HepG2 (cell line): ENCODE measurements around the gene MXRA8. TPM values are rescaled to one million over a fixed set of nuclear protein-coding genes. Genes with fewer than 3 reads are reported as not detected.

Experiments
- ARID2 ChIP-seq: sonication (generic); formaldehyde crosslinking; IDR thresholded peaks from 2 replicates; pipeline ENCODE4 v1.8.1; 2022; ENCODE audit warnings: mild to moderate bottlenecking, missing genetic modification reagents, borderline replicate concordance
- ARNT ChIP-seq: fragments of 450-650 bp; IDR thresholded peaks from 2 replicates; pipeline ENCODE4 v1.6.1; 2017
- ELF3 ChIP-seq: IDR thresholded peaks from 2 replicates; pipeline ENCODE4 v1.6.1; 2016; ENCODE audit warnings: missing genetic modification reagents, missing compliant biosample characterization
- GFI1 ChIP-seq: sonication (generic); formaldehyde crosslinking; IDR thresholded peaks from 2 replicates; pipeline ENCODE4 v1.5.0; 2020; ENCODE audit warnings: missing genetic modification reagents, mild to moderate bottlenecking, borderline replicate concordance
- KDM5B ChIP-seq: sonication (generic); formaldehyde crosslinking; IDR thresholded peaks from 2 replicates; pipeline ENCODE4 v1.4.0; 2020; ENCODE audit warnings: missing genetic modification reagents, mild to moderate bottlenecking, borderline replicate concordance
- KDM6A ChIP-seq: IDR thresholded peaks from 2 replicates; pipeline ENCODE4 v1.6.1; 2016; ENCODE audit warnings: low read depth
- KLF15 ChIP-seq: sonication (generic); formaldehyde crosslinking; IDR thresholded peaks from 2 replicates; pipeline ENCODE4 v1.8.1; 2023; ENCODE audit warnings: borderline replicate concordance, mild to moderate bottlenecking, inconsistent platforms, missing genetic modification reagents, mixed read lengths
- LBX2 ChIP-seq: sonication (generic); formaldehyde crosslinking; IDR thresholded peaks from 2 replicates; pipeline ENCODE4 v1.5.0; 2020; ENCODE audit warnings: missing genetic modification reagents, mild to moderate bottlenecking, borderline replicate concordance
- MATR3 ChIP-seq: sonication (generic); formaldehyde crosslinking; IDR thresholded peaks from 2 replicates; pipeline ENCODE4 v1.4.0; 2020; ENCODE audit warnings: missing genetic modification reagents
- MEIS2 ChIP-seq: sonication (generic); formaldehyde crosslinking; IDR thresholded peaks from 2 replicates; pipeline ENCODE4 v1.9.0; 2021; ENCODE audit warnings: mild to moderate bottlenecking, missing genetic modification reagents
- MLX ChIP-seq: IDR thresholded peaks from 2 replicates; pipeline ENCODE4 v1.6.1; 2016
- NFE2L1 ChIP-seq: sonication (generic); formaldehyde crosslinking; IDR thresholded peaks from 2 replicates; pipeline ENCODE4 v1.4.0; 2020; ENCODE audit warnings: missing genetic modification reagents, mild to moderate bottlenecking, borderline replicate concordance
- PHB2 ChIP-seq: fragments of 450-650 bp; IDR thresholded peaks from 2 replicates; pipeline ENCODE4 v1.6.1; 2018; ENCODE audit not compliant: partially characterized antibody
- TBX3 ChIP-seq: fragments of 450-650 bp; IDR thresholded peaks from 2 replicates; pipeline ENCODE4 v1.6.1; 2017; ENCODE audit warnings: antibody characterized with exemption, mild to moderate bottlenecking, inconsistent platforms, borderline replicate concordance
- YY1 ChIP-seq: IDR thresholded peaks from 2 replicates; pipeline ENCODE4 v1.6.1; 2011; ENCODE audit warnings: low read length, low read depth, moderate library complexity, mild to moderate bottlenecking; ENCODE audit not compliant: insufficient read depth, insufficient replicate concordance
- ZBTB43 ChIP-seq: sonication (generic); formaldehyde crosslinking; conservative IDR thresholded peaks from 2 replicates; pipeline ENCODE4 v1.4.0; 2020; ENCODE audit warnings: missing genetic modification reagents
- ZNF281 ChIP-seq: sonication (generic); formaldehyde crosslinking; IDR thresholded peaks from 2 replicates; pipeline ENCODE4 v1.4.0; 2020; ENCODE audit warnings: missing genetic modification reagents, borderline replicate concordance
- ZNF3 ChIP-seq: IDR thresholded peaks from 2 replicates; pipeline ENCODE4 v1.7.0; 2017; ENCODE audit warnings: inconsistent platforms
- ZNF513 ChIP-seq: sonication (generic); formaldehyde crosslinking; conservative IDR thresholded peaks from 2 replicates; pipeline ENCODE4 v1.5.0; 2020; ENCODE audit warnings: missing genetic modification reagents
- ZNF615 ChIP-seq: sonication (generic); formaldehyde crosslinking; IDR thresholded peaks from 2 replicates; pipeline ENCODE4 v1.5.0; 2020; ENCODE audit warnings: mild to moderate bottlenecking, missing genetic modification reagents, borderline replicate concordance
- ZNF674 ChIP-seq: sonication (generic); formaldehyde crosslinking; IDR thresholded peaks from 2 replicates; pipeline ENCODE4 v1.5.0; 2020; ENCODE audit warnings: low read depth, mild to moderate bottlenecking, missing genetic modification reagents
- ZNF850 ChIP-seq: sonication (generic); formaldehyde crosslinking; conservative IDR thresholded peaks from 2 replicates; pipeline ENCODE4 v1.9.0; 2021; ENCODE audit warnings: mild to moderate bottlenecking, missing genetic modification reagents
- ZSCAN12 ChIP-seq: sonication (generic); formaldehyde crosslinking; IDR thresholded peaks from 2 replicates; pipeline ENCODE4 v1.9.0; 2021; ENCODE audit warnings: mild to moderate bottlenecking, missing genetic modification reagents
- polyA plus RNA-seq, 8 experiments: library from polyadenylated mRNA; depleted of rRNA in 3 of 8; stranded (reverse) in 7 of 8; unstranded in 1 of 8; fragments of >200 nt; fragmentation: Illumina TruSeq in 4 of 8; extraction: Trizol in 4 of 8; gene quantifications; 2 replicates each; pipeline versions ENCODE4 v1.2.1 to v1.2.3, GENCODE V29; 2011 to 2016; ENCODE audit warnings: low read depth in 4 of 8, missing spikeins in 1 of 8, mixed read lengths in 1 of 8; ENCODE audit not compliant: insufficient read depth in 1 of 8
- total RNA-seq, 5 experiments: library from RNA; depleted of rRNA; stranded (reverse); fragments of >200 nt; fragmentation: Illumina TruSeq; extraction: Trizol; gene quantifications; 2 replicates each; pipeline ENCODE4 v1.2.3, GENCODE V29; 2016; ENCODE audit warnings: low read depth in 1 of 5

MXRA8 gene
- total and polyA plus RNA-seq, 2 of the 13 experiments (the other 11 are each of a cell fraction or from before 2014, with no cell fraction given): 19.8 to 44.8 TPM

GRCh38 chr1:1358433-1359271 is at the start of gene MXRA8 (continued):
- TF ChIP-seq PHB2 (no peak), ELF3 (CRISPR knock-in tag) (no peak), ZNF513 (CRISPR knock-in tag) (no peak), MEIS2 (CRISPR knock-in tag) (no peak), ZNF674 (CRISPR knock-in tag) (no peak), YY1 (peak; percentile 4), ARNT (no peak), GFI1 (CRISPR knock-in tag) (no peak), TBX3 (no peak), MATR3 (CRISPR knock-in tag) (no peak), ZNF3 (no peak), ZNF281 (CRISPR knock-in tag) (peak; percentile 80), KDM6A (CRISPR knock-in tag) (peak; percentile 53; the same call in 1 of the 2 replicates), MLX (no peak), KDM5B (CRISPR knock-in tag) (0 out of 2 replicates have a peak, but pooled peaks have one; percentile 12), ARID2 (CRISPR knock-in tag) (no peak), NFE2L1 (no peak), ZSCAN12 (CRISPR knock-in tag) (no peak), ZNF615 (CRISPR knock-in tag) (no peak), LBX2 (CRISPR knock-in tag) (no peak), ZBTB43 (CRISPR knock-in tag) (0 out of 2 replicates have a peak, but pooled peaks have one; percentile 20), KLF15 (CRISPR knock-in tag) (no peak), ZNF850 (no peak)
